Activated CD4-positive, alpha-beta T cell treated with anti-CD3 and anti-CD28 coated beads for 36 hours (primary cell): ENCODE results near the gene AVEN. TPM values are rescaled to one million over a fixed set of nuclear protein-coding genes. Genes with fewer than 3 reads are reported as not detected.

ENCODE experiments used
- ATAC-seq: fragments of 200-7000 bp; cut with Tn5 transposase; one replicate; pipeline ENCODE4 v1.10.0; 2021; ENCODE audit warnings: mild to moderate bottlenecking, moderate library complexity
- CTCF ChIA-PET: fragments of 350-600 bp; sonication (Branson Sonifier 250); formaldehyde crosslinking; loops from one replicate; lab custom pipeline; 2021; ENCODE audit warnings: antibody characterized with exemption; lab: Charles Lee
- POLR2A ChIA-PET: fragments of 350-600 bp; sonication (Branson Sonifier 250); formaldehyde crosslinking; loops from one replicate; lab custom pipeline; 2021; ENCODE audit warnings: antibody characterized with exemption, inconsistent platforms; lab: Charles Lee
- DNase-seq: peaks from one replicate; pipeline ENCODE4 v3.0.0-alpha.2; 2020
- H3K27ac Mint-ChIP-seq: one replicate; pipeline ENCODE4 v1.8.0; 2021; ENCODE audit warnings: mixed read lengths
- H3K27me3 Mint-ChIP-seq: one replicate; pipeline ENCODE4 v1.8.0; 2021; ENCODE audit warnings: mixed read lengths
- H3K36me3 Mint-ChIP-seq: one replicate; pipeline ENCODE4 v1.8.0; 2021; ENCODE audit warnings: low read depth, mixed read lengths
- H3K4me1 Mint-ChIP-seq: one replicate; pipeline ENCODE4 v1.8.0; 2021; ENCODE audit warnings: mixed read lengths
- H3K4me3 Mint-ChIP-seq: one replicate; pipeline ENCODE4 v1.8.0; 2021; ENCODE audit warnings: mild to moderate bottlenecking, moderate library complexity, mixed read lengths
- H3K9me3 Mint-ChIP-seq: one replicate; pipeline ENCODE4 v1.8.0; 2021; ENCODE audit warnings: low read depth, mixed read lengths
- intact Hi-C, 2 experiments: fragments of 100-400 bp; cut with DNase I in 1 of 2; cut with micrococcal nuclease in 1 of 2; formaldehyde crosslinking; loops; one replicate each; pipeline versions ENCODE4 v1.14.2 to v1.15.1; 2022 to 2024; cut with DNase I, micrococcal nuclease
- total RNA-seq, 2 experiments: library from RNA; stranded (reverse); gene quantifications; one replicate each; pipeline ENCODE4 v1.2.3, GENCODE V29; 2021

The AVEN gene
- 10 to 100 TPM; 10.5 to 10.7 TPM for total RNA-seq

- peak; percentile 77 for DNase-seq
- ATAC-seq: peak; percentile 76
- Mint-ChIP-seq H3K36me3 (no peaks in the 10 kb centered on the region), H3K27ac (peak within 1 kb of the TSS; percentile 96), H3K27me3 (no peaks in the 10 kb centered on the region), H3K9me3 (no peaks in the 10 kb centered on the region), H3K4me1 (peaks cover 31% of the 10 kb centered on the region), H3K4me3 (peak within 1 kb of the TSS; percentile 81)
- ChIA-PET CTCF (interaction anchor here (1.0 to 2.3 kb wide), 3 partner anchors 22 to 170 kb away, joined by 3 to 8 read pairs (median 4); partner anchors contain the start of gene KATNBL1), POLR2A (interaction anchor here (0.5 to 1.7 kb wide), 3 partner anchors 20 to 299 kb away, joined by 3 to 5 read pairs (median 3); no protein-coding TSS in a partner anchor)
- intact Hi-C loops: loop anchor here (1.0 to 5.0 kb wide), 9 partner anchors 62 to 1508 kb away; partner anchors contain the start of genes SLC12A6 (in 2 of the 2), ZNF770 (in 2 of the 2), DPH6 (in 1 of the 2) and EMC7 (in 1 of the 2)
These were observed at the start of gene AVEN for GRCh38 chr15:34038871-34039789. TSS of gene AVEN (minus strand) at chr15:34039204. CDS start at chr15:34039046, 158 bp downstream.

GRCh38 chr15:34085746-34086145 is 46.7 kb upstream of the AVEN start:
- no peaks in the 10 kb centered on the region for H3K4me1 Mint-ChIP-seq
- intact Hi-C loops: no loop called here
- H3K36me3 Mint-ChIP-seq: peaks cover 26% of the 10 kb centered on the region
- ATAC-seq (no peak), DNase-seq (no peak)
- no peaks in the 10 kb centered on the region for H3K9me3 Mint-ChIP-seq
- ChIA-PET CTCF (interaction anchor here (0.7 to 1.1 kb wide), 4 partner anchors 10 to 124 kb away, joined by 3 to 5 read pairs (median 4); partner anchors contain the start of gene KATNBL1), POLR2A (no interaction called here)
- H3K4me3 Mint-ChIP-seq: no peak overlapping the region
- H3K27ac Mint-ChIP-seq: no peak overlapping the region
- no peaks in the 10 kb centered on the region for H3K27me3 Mint-ChIP-seq

DNA sequence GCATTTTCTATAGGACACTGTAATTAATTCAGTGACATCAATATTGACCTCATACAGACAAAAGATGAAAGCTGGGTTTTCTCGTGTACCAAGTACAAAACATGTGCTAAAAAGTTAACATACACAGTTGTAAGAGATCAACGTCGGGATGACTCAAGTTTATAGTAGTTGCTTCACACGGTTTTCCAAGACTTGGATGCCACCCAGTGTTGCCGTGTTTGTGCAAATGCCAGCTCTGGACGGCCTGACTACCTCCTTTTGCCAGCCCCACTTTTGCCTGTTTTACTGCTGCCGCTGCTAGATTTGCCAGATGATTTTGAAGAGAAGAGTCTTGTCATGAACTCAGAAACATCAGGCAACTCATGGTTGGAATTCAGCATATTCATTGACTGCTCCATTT is 45.1 kb upstream of the AVEN start:
- intact Hi-C loops: no loop called here
- POLR2A ChIA-PET: no interaction called here
- Mint-ChIP-seq H3K36me3 (peaks cover 20% of the 10 kb centered on the region), H3K4me1 (no peaks in the 10 kb centered on the region), H3K27ac (no peak overlapping the region), H3K27me3 (no peaks in the 10 kb centered on the region), H3K4me3 (no peak overlapping the region), H3K9me3 (no peaks in the 10 kb centered on the region)
- DNase-seq (no peak), ATAC-seq (no peak)
- CTCF ChIA-PET: interaction anchor here (0.7 kb wide), 1 partner anchor 26 kb away, joined by 3 read pairs; no protein-coding TSS in a partner anchor

GRCh38 chr15:34079904-34080303 is 40.9 kb upstream of the AVEN start:
- H3K27ac Mint-ChIP-seq: no peak overlapping the region
- ChIA-PET CTCF (interaction anchor here (0.6 to 1.6 kb wide), 3 partner anchors 16 to 130 kb away, joined by 3 to 6 read pairs (median 6); partner anchors contain the start of gene KATNBL1), POLR2A (no interaction called here)
- no peak overlapping the region for H3K4me3 Mint-ChIP-seq
- H3K36me3 Mint-ChIP-seq: peaks cover 11% of the 10 kb centered on the region
- intact Hi-C loops: no loop called here
- no peaks in the 10 kb centered on the region for H3K4me1 Mint-ChIP-seq
- no peak for ATAC-seq
- no peaks in the 10 kb centered on the region for H3K9me3 Mint-ChIP-seq
- DNase-seq: no peak
- no peaks in the 10 kb centered on the region for H3K27me3 Mint-ChIP-seq

GRCh38 chr15:34078900-34079299 is 39.9 kb upstream of the AVEN start:
- intact Hi-C loops: no loop called here
- H3K9me3 Mint-ChIP-seq: no peaks in the 10 kb centered on the region
- H3K27me3 Mint-ChIP-seq: no peaks in the 10 kb centered on the region
- ATAC-seq (no peak), DNase-seq (no peak)
- H3K4me3 Mint-ChIP-seq: no peak overlapping the region
- peaks cover 6% of the 10 kb centered on the region for H3K36me3 Mint-ChIP-seq
- no peaks in the 10 kb centered on the region for H3K4me1 Mint-ChIP-seq
- no peak overlapping the region for H3K27ac Mint-ChIP-seq
- ChIA-PET POLR2A (no interaction called here), CTCF (interaction anchor here (1.0 to 1.6 kb wide), 3 partner anchors 16 to 131 kb away, joined by 4 to 6 read pairs (median 6); partner anchors contain the start of gene KATNBL1)

DNA sequence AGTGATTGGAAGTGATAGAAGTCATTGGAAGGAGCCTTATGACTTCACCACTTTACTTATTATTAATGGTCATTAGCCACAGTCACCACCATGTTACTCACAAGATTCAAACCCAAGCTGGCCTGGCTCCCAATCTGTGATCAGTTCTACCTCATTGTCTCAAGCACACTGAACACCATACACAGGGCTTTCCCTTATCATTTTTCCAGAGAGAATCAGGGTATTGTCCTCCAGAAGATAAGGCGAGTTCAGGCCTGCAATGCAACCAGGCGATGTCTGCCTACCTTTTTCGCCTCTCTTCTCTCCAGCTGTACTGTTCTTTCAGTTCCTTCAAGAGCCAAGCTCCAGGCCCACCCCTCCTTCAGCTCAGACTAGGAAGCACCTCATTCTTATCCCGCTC is 37.8 kb upstream of the AVEN start:
- no peak for DNase-seq
- Mint-ChIP-seq H3K4me1 (no peaks in the 10 kb centered on the region), H3K27ac (no peak overlapping the region), H3K9me3 (no peaks in the 10 kb centered on the region), H3K4me3 (no peak overlapping the region), H3K27me3 (no peaks in the 10 kb centered on the region), H3K36me3 (no peaks in the 10 kb centered on the region)
- intact Hi-C loops: no loop called here
- ChIA-PET POLR2A (no interaction called here), CTCF (no interaction called here)
- ATAC-seq: no peak

- Mint-ChIP-seq H3K9me3 (no peaks in the 10 kb centered on the region), H3K4me1 (no peaks in the 10 kb centered on the region), H3K4me3 (no peak overlapping the region), H3K27ac (no peak overlapping the region), H3K36me3 (no peaks in the 10 kb centered on the region), H3K27me3 (no peaks in the 10 kb centered on the region)
- intact Hi-C loops: no loop called here
- ChIA-PET POLR2A (no interaction called here), CTCF (no interaction called here)
- ATAC-seq (no peak), DNase-seq (no peak)
These were observed 31.0 kb upstream of the AVEN start for GRCh38 chr15:34070003-34070402.

DNA sequence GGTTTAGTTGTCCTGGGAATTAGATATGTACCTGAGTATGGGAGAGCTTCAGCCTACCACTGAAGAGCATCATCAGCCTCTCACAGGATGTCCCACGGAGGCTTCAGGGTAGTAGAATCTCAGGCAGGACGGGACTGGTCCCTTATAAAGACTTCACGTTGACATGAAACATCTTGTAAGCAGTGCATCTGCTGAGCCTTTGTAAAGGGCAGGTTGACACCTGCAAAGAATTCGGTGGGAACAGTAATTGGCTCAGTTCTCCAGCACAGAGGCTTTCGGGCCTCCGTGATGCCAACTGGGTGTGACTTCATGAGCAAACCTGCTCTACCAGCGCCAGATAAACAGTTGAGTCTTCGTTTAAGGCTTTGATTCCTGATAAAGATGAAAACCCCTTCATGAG is 26.9 kb upstream of the AVEN start:
- POLR2A ChIA-PET: no interaction called here
- DNase-seq: no peak
- intact Hi-C loops: no loop called here

GRCh38 chr15:34065261-34065660 is 26.3 kb upstream of the AVEN start:
- intact Hi-C loops: no loop called here
- H3K27me3 Mint-ChIP-seq: no peaks in the 10 kb centered on the region
- ChIA-PET CTCF (interaction anchor here (0.7 kb wide), 1 partner anchor 46 kb away, joined by 3 read pairs; no protein-coding TSS in a partner anchor), POLR2A (no interaction called here)
- H3K27ac Mint-ChIP-seq: no peak overlapping the region
- ATAC-seq: no peak
- no peaks in the 10 kb centered on the region for H3K9me3 Mint-ChIP-seq
- no peaks in the 10 kb centered on the region for H3K36me3 Mint-ChIP-seq
- no peak overlapping the region for H3K4me3 Mint-ChIP-seq
- peaks cover 6% of the 10 kb centered on the region for H3K4me1 Mint-ChIP-seq
- DNase-seq: no peak

More for the DNA sequence above, 26.9 kb upstream of the AVEN start:
- Mint-ChIP-seq H3K4me3 (no peak overlapping the region), H3K9me3 (no peaks in the 10 kb centered on the region), H3K27ac (no peak overlapping the region), H3K36me3 (no peaks in the 10 kb centered on the region), H3K4me1 (peaks cover 6% of the 10 kb centered on the region), H3K27me3 (no peaks in the 10 kb centered on the region)
- CTCF ChIA-PET: no interaction called here
- no peak for ATAC-seq

DNA sequence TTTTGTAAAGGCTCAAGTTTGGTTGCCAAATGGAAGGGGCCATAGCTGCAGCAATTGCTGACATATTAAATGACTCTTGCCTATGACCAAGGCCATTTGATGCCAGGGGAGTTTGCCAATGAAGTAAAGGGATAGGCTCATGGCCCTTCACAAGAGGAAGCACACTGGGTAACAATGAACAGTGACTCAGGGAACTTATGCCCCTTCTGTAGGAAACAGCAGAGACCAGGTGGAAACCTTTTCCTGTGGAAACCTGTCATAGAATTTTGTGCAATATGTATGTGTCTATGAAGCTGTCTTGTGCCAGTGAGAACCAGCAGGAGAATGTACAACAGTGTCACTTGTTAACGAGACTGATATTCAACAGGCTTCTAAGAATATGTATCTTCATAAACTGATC is 25.4 kb upstream of the AVEN start:
- Mint-ChIP-seq H3K27me3 (no peaks in the 10 kb centered on the region), H3K27ac (no peak overlapping the region)
- CTCF ChIA-PET: interaction anchor here (0.6 to 1.9 kb wide), 3 partner anchors 82 to 147 kb away, joined by 3 to 7 read pairs (median 4); partner anchors contain the start of gene KATNBL1

GRCh38 chr15:34059946-34060345 is 20.9 kb upstream of the AVEN start:
- ChIA-PET POLR2A (no interaction called here), CTCF (interaction anchor here (0.6 to 3.4 kb wide), 5 partner anchors 13 to 149 kb away, joined by 3 to 23 read pairs (median 5); partner anchors contain the start of gene KATNBL1)
- Mint-ChIP-seq H3K4me3 (no peak overlapping the region), H3K36me3 (no peaks in the 10 kb centered on the region), H3K27ac (no peak overlapping the region), H3K9me3 (no peaks in the 10 kb centered on the region), H3K4me1 (peaks cover 6% of the 10 kb centered on the region), H3K27me3 (no peaks in the 10 kb centered on the region)
- intact Hi-C loops: no loop called here
- ATAC-seq (no peak), DNase-seq (no peak)

More for the DNA sequence above, 25.4 kb upstream of the AVEN start:
- no peak for ATAC-seq
- Mint-ChIP-seq H3K9me3 (no peaks in the 10 kb centered on the region), H3K4me3 (no peak overlapping the region), H3K36me3 (no peaks in the 10 kb centered on the region), H3K4me1 (peaks cover 6% of the 10 kb centered on the region)
- intact Hi-C loops: no loop called here
- DNase-seq: no peak
- POLR2A ChIA-PET: no interaction called here
